Bronchial epithelial cell (primary cell): ENCODE results near the gene OPRL1. TPM values are rescaled to one million over a fixed set of nuclear protein-coding genes. Genes with fewer than 3 reads are reported as not detected.
"Not testable (repeated sequence)": the region's sequence is repeated elsewhere in the genome, so short reads cannot be mapped to it uniquely, and the experiment has no call there.

Source experiments
- DNase-seq: peaks from one replicate; pipeline ENCODE4 v3.0.0-alpha.2; 2010; ENCODE audit warnings: low read depth
- FAIRE-seq: peaks from 2 replicates; lab custom pipeline; 2011; peaks lifted over from hg19 to GRCh38; lab: Jason Lieb, UNC
- H3K27me3 ChIP-seq: 2 replicates; pipeline ENCODE4 v1.5.1; 2011; ENCODE audit warnings: low read length; ENCODE audit not compliant: control insufficient read depth, insufficient read depth
- H3K36me3 ChIP-seq: 2 replicates; pipeline ENCODE4 v1.5.1; 2011; ENCODE audit warnings: low read length; ENCODE audit not compliant: control insufficient read depth, insufficient read depth
- H3K4me3 ChIP-seq: 2 replicates; pipeline ENCODE4 v1.5.1; 2011; ENCODE audit warnings: mild to moderate bottlenecking, low read depth, low read length, control low read depth
- CTCF ChIP-seq: IDR thresholded peaks from 2 replicates; pipeline ENCODE4 v1.5.1; 2011; ENCODE audit warnings: mild to moderate bottlenecking, moderate library complexity, low read length, control low read depth, inconsistent platforms; ENCODE audit not compliant: insufficient read depth, severe bottlenecking
- total RNA-seq: library from RNA; depleted of rRNA; stranded (reverse); fragments of >200 nt; gene quantifications from 2 replicates; pipeline ENCODE4 v1.2.1, GENCODE V29; 2014

The OPRL1 gene
- total RNA-seq, 1 donor from 2014 or later: under 0.01 TPM

GRCh38 chr20:64133951-64134407 lies 54.1 kb downstream of the OPRL1 start:
- H3K27me3 ChIP-seq: no peaks in the 10 kb centered on the region
- no peak for DNase-seq
- no peaks in the 10 kb centered on the region for H3K36me3 ChIP-seq
- FAIRE-seq: no peak
- no peak overlapping the region for H3K4me3 ChIP-seq
- TF ChIP-seq CTCF: no peak

- not testable (repeated sequence) for FAIRE-seq, H3K36me3 ChIP-seq, H3K27me3 ChIP-seq, DNase-seq, H3K4me3 ChIP-seq
Observed at GRCh38 chr20:64134744-64135143, 54.9 kb downstream of the OPRL1 start.

- TF ChIP-seq CTCF: no peak
- no peak overlapping the region for H3K4me3 ChIP-seq
- FAIRE-seq (no peak), DNase-seq (no peak)
- H3K27me3 ChIP-seq: no peaks in the 10 kb centered on the region
- H3K36me3 ChIP-seq: no peaks in the 10 kb centered on the region
Observed at GRCh38 chr20:64136004-64136710, 56.3 kb downstream of the OPRL1 start.

GRCh38 chr20:64137598-64138031 lies 57.7 kb downstream of the OPRL1 start:
- Histone ChIP-seq H3K36me3 (no peaks in the 10 kb centered on the region), H3K4me3 (no peak overlapping the region), H3K27me3 (no peaks in the 10 kb centered on the region)
- DNase-seq (no peak), FAIRE-seq (no peak)
- no peak for TF ChIP-seq CTCF

- Histone ChIP-seq H3K27me3 (no peaks in the 10 kb centered on the region), H3K4me3 (no peak overlapping the region), H3K36me3 (no peaks in the 10 kb centered on the region)
- DNase-seq (no peak), FAIRE-seq (no peak)
- no peak for TF ChIP-seq CTCF
Observed at GRCh38 chr20:64138276-64138815, 58.5 kb downstream of the OPRL1 start.

GRCh38 chr20:64139199-64140060 lies 59.5 kb downstream of the OPRL1 start:
- DNase-seq: no peak
- FAIRE-seq: no peak
- TF ChIP-seq CTCF: no peak
- no peak overlapping the region for H3K4me3 ChIP-seq
- H3K27me3 ChIP-seq: no peaks in the 10 kb centered on the region
- H3K36me3 ChIP-seq: no peaks in the 10 kb centered on the region
